K562 (cell line): ENCODE measurements around the gene ADAM23. TPM values are rescaled to one million over a fixed set of nuclear protein-coding genes. Genes with fewer than 3 reads are reported as not detected.

Source experiments
- DDX20 ChIP-seq: fragments of 450-650 bp; IDR thresholded peaks from 2 replicates; pipeline ENCODE4 v1.6.1; 2016; ENCODE audit warnings: missing genetic modification characterization, low read depth, mild to moderate bottlenecking, missing compliant biosample characterization, moderate library complexity
- GABPB2 ChIP-seq: fragments of 250-450 bp; sonication (Bioruptor Pico); conservative IDR thresholded peaks from 2 replicates; pipeline ENCODE4 v1.5.1; 2021; ENCODE audit warnings: mild to moderate bottlenecking
- KDM5B ChIP-seq: fragments of 200-600 bp; sonication (generic); IDR thresholded peaks from 2 replicates; pipeline ENCODE4 v1.6.1; 2012; ENCODE audit warnings: low read depth, mild to moderate bottlenecking, moderate library complexity, low read length, control low read depth, inconsistent platforms; ENCODE audit not compliant: insufficient replicate concordance
- MEIS2 ChIP-seq: fragments of 450-650 bp; IDR thresholded peaks from 2 replicates; pipeline ENCODE4 v1.6.1; 2014; ENCODE audit warnings: mild to moderate bottlenecking; ENCODE audit not compliant: partially characterized antibody
- MTA2 ChIP-seq: fragments of 450-650 bp; IDR thresholded peaks from 2 replicates; pipeline ENCODE4 v1.6.1; 2016; ENCODE audit warnings: low read depth
- ZBED1 ChIP-seq: IDR thresholded peaks from 2 replicates; pipeline ENCODE4 v1.6.1; 2014
- ZNF24 ChIP-seq: fragments of 450-650 bp; IDR thresholded peaks from 2 replicates; pipeline ENCODE4 v1.6.1; 2016
- polyA plus RNA-seq, 8 experiments: library from polyadenylated mRNA; depleted of rRNA in 4 of 8; stranded (reverse) in 5 of 8; unstranded in 3 of 8; fragments of >200 nt; fragmentation: Nextera tagmentation in 2 of 8; fragmentation: Illumina TruSeq in 1 of 8; extraction: Ambion mirVana in 2 of 8; extraction: Trizol in 1 of 8; gene quantifications; 2 replicates each; pipeline versions ENCODE4 v1.2.1 to v1.2.3, GENCODE V29; 2011 to 2014; ENCODE audit warnings: inconsistent platforms in 1 of 8, missing spikeins in 1 of 8
- total RNA-seq, 7 experiments: library from RNA; depleted of rRNA in 6 of 7; stranded (reverse); fragments of >200 nt in 6 of 7; fragmentation: Illumina TruSeq in 2 of 7; extraction: Trizol in 2 of 7; gene quantifications; 2 replicates each; pipeline versions ENCODE4 v1.2.1 to v1.2.3, GENCODE V29; 2011 to 2021; ENCODE audit warnings: low replicate concordance in 1 of 7
- TF ChIP-seq, protein P1 (sequence below): sonication (generic); formaldehyde crosslinking; IDR thresholded peaks from 2 replicates; pipeline ENCODE4 v1.4.0; 2020; ENCODE audit warnings: mild to moderate bottlenecking, missing genetic modification reagents
- TF ChIP-seq, protein P2 (sequence below): fragments of 450-650 bp; IDR thresholded peaks from 2 replicates; pipeline ENCODE4 v1.6.1; 2017; ENCODE audit warnings: antibody characterized with exemption

ADAM23 gene
- total and polyA plus RNA-seq, 9 of the 15 experiments (the other 6 are each of a cell fraction or from before 2014, with no cell fraction given), result 0.02 TPM; not detected in 8

DNA sequence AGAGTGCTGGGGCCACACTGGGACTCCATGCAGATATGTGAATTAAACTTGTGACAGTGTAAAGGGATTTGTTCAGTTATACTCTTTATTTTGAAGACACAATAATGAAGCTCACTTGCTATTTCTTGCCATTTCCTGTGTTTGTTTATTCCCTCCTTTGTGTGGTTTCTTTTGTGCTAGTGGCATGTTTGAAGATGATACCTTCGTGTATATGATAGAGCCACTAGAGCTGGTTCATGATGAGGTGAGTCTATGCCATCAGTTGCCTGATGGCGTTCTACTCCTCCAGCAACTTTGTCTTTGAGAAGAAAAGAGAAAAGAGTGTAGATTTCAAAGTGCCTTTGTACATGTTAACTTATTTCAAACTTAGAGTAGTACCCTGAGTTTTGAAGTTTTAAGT, 99.7 kb downstream of the ADAM23 start (continued):
- TF ChIP-seq, protein P1, sequence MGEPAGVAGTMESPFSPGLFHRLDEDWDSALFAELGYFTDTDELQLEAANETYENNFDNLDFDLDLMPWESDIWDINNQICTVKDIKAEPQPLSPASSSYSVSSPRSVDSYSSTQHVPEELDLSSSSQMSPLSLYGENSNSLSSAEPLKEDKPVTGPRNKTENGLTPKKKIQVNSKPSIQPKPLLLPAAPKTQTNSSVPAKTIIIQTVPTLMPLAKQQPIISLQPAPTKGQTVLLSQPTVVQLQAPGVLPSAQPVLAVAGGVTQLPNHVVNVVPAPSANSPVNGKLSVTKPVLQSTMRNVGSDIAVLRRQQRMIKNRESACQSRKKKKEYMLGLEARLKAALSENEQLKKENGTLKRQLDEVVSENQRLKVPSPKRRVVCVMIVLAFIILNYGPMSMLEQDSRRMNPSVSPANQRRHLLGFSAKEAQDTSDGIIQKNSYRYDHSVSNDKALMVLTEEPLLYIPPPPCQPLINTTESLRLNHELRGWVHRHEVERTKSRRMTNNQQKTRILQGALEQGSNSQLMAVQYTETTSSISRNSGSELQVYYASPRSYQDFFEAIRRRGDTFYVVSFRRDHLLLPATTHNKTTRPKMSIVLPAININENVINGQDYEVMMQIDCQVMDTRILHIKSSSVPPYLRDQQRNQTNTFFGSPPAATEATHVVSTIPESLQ (CRISPR knock-in tag), result no peak
- no peak for TF ChIP-seq DDX20
- TF ChIP-seq ZBED1, result no peak
- TF ChIP-seq ZNF24, result no peak
- no peak for TF ChIP-seq GABPB2 (CRISPR knock-in tag)
- TF ChIP-seq MEIS2, result no peak
- no peak for TF ChIP-seq KDM5B
- TF ChIP-seq MTA2, result no peak
- TF ChIP-seq, protein P2, sequence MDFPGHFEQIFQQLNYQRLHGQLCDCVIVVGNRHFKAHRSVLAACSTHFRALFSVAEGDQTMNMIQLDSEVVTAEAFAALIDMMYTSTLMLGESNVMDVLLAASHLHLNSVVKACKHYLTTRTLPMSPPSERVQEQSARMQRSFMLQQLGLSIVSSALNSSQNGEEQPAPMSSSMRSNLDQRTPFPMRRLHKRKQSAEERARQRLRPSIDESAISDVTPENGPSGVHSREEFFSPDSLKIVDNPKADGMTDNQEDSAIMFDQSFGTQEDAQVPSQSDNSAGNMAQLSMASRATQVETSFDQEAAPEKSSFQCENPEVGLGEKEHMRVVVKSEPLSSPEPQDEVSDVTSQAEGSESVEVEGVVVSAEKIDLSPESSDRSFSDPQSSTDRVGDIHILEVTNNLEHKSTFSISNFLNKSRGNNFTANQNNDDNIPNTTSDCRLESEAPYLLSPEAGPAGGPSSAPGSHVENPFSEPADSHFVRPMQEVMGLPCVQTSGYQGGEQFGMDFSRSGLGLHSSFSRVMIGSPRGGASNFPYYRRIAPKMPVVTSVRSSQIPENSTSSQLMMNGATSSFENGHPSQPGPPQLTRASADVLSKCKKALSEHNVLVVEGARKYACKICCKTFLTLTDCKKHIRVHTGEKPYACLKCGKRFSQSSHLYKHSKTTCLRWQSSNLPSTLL, result no peak
